Ascending aorta (tissue), 2 donors: ENCODE measurements around the gene TSPEAR. TPM values are rescaled to one million over a fixed set of nuclear protein-coding genes. Genes with fewer than 3 reads are reported as not detected.

Experiments used
- DNase-seq, 2 donors: peaks; one replicate each; pipeline ENCODE4 v3.0.0-alpha.2; 2019; ENCODE audit warnings: low spot score in 2 of 2
- H3K27ac ChIP-seq, 2 donors: fragments of 200-600 bp; sonication (generic); one replicate each; pipeline ENCODE4 v1.5.1; 2016 to 2017; ENCODE audit warnings: mild to moderate bottlenecking in 1 of 2
- H3K27me3 ChIP-seq: fragments of 200-600 bp; sonication (generic); one replicate; pipeline ENCODE4 v1.5.1; 2017
- H3K36me3 ChIP-seq, 2 donors: fragments of 200-600 bp; sonication (generic); one replicate each; pipeline ENCODE4 v1.5.1; 2016
- H3K4me1 ChIP-seq, 2 donors: fragments of 200-600 bp; sonication (generic); one replicate each; pipeline ENCODE4 v1.5.1; 2016 to 2017; ENCODE audit warnings: mild to moderate bottlenecking in 1 of 2
- H3K4me3 ChIP-seq, 2 donors: fragments of 200-600 bp; sonication (generic); one replicate each; pipeline ENCODE4 v1.5.1; 2016 to 2017; ENCODE audit warnings: mild to moderate bottlenecking in 1 of 2
- H3K9me3 ChIP-seq, 2 donors: fragments of 200-600 bp; sonication (generic); one replicate each; pipeline ENCODE4 v1.5.1; 2016
- CTCF ChIP-seq, 3 experiments: fragments of 200-600 bp in 2 of 3; fragments of 450-650 bp in 1 of 3; sonication (generic) in 2 of 3; IDR thresholded peaks; one replicate each; pipeline ENCODE4 v1.5.1; 2016 to 2019; ENCODE audit warnings: antibody characterized with exemption in 3 of 3, mild to moderate bottlenecking in 1 of 3, moderate library complexity in 1 of 3
- intact Hi-C: fragments of 100-400 bp; cut with DNase I; formaldehyde crosslinking; loops from one replicate; pipeline ENCODE4 v1.15.1; 2023
- total RNA-seq: library from RNA; depleted of rRNA; stranded (reverse); fragments of >200 nt; gene quantifications from one replicate; pipeline ENCODE4 v1.1.0, GENCODE V29; 2016

The TSPEAR gene
- total RNA-seq, 1 donor from 2014 or later, result not detected

DNA sequence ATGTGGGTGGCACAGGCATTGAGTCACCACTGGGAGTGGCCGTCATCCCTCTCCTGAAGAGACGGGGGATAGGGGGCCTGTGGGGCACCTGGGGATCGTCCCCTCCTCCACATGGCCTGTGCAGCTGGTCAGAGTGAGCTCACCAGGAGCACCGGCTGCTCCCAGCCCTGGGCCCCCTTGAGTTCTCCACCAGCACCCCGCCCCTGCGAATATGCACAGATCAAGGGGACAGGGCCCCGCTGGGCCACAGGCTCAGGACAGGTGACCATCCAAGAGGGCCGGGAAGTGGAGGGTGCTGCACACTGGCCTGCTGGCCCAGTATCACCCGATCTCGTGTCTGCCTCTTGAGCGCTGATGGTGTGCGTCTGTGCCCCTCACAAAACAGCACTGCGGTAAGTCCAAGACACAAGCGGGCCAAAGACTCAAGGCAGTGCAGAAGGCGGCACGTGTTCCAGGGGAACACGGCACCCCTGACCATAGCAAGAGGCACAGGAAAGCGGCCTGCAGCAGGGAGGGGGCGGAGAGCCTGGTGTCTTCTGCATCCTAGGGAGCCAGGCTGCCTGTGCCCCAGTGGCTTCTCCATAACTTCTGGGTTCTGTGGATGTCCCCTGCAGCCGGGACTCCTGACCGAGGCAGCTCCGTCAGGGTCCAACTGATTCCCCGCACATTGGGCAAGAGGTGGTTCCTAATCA, 18.1 kb upstream of the TSPEAR start:
- H3K4me1 ChIP-seq, result no peaks in the 10 kb centered on the region
- TF ChIP-seq CTCF (IDR thresholded peaks at IDR 0.05), result no peak
- H3K27ac ChIP-seq, result no peak overlapping the region
- intact Hi-C loops, result no loop called here
- DNase-seq, result no peak
- H3K36me3 ChIP-seq, result no peaks in the 10 kb centered on the region
- no peak overlapping the region for H3K4me3 ChIP-seq
- H3K27me3 ChIP-seq, result no peaks in the 10 kb centered on the region
- H3K9me3 ChIP-seq, result no peaks in the 10 kb centered on the region

DNA sequence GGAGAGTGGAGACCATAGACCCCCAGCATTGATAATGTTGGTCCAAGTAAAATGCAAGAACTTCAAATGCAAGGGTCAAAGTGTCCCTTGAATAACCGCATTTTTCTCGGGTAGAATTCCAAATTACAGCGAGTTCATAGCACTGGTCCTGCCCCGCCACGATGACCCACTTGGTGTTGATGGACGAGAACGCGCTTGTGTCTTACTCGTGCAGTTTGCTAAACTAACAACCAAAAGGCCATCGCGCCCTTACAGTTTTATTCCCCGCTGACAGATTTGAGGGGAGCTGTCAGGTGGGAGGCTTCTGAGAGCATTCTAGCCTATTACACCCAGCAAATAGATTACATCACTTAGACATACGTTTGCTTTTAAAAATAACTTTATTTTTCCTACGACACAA, 17.3 kb upstream of the TSPEAR start:
- Histone ChIP-seq H3K27ac (no peak overlapping the region), H3K4me1 (no peaks in the 10 kb centered on the region), H3K4me3 (no peak overlapping the region), H3K9me3 (no peaks in the 10 kb centered on the region), H3K27me3 (no peaks in the 10 kb centered on the region), H3K36me3 (no peaks in the 10 kb centered on the region)
- intact Hi-C loops, result no loop called here
- DNase-seq, result no peak
- no peak for TF ChIP-seq CTCF (IDR thresholded peaks at IDR 0.05)

DNA sequence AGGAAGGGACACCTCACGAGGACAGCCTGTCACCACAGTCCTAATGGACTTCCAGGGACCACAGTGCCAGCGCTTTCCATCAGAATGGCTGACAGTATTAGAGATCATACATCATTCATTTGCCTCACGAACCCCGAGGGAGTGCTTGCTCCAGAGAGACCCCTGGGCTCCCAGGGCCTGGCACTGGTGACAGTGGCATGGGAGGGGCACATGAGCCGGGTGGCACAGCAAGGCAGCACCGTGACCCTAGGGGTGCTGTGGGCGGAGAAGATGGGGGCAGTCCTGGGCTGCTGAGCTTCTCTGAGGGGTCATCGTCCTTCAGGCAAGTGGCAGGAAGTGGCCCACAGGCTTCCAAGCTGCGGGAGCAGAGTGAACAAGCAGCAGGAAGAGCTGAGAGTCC, 16.4 kb upstream of the TSPEAR start:
- DNase-seq, result no peak
- no peaks in the 10 kb centered on the region for H3K27me3 ChIP-seq

GRCh38 chr21:44727321-44727720, 15.9 kb upstream of the TSPEAR start:
- DNase-seq, result no peak
- Histone ChIP-seq H3K4me3 (no peak overlapping the region), H3K27ac (no peak overlapping the region), H3K36me3 (no peaks in the 10 kb centered on the region), H3K4me1 (no peaks in the 10 kb centered on the region), H3K9me3 (no peaks in the 10 kb centered on the region), H3K27me3 (no peaks in the 10 kb centered on the region)
- intact Hi-C loops, result no loop called here
- TF ChIP-seq CTCF (IDR thresholded peaks at IDR 0.05), result no peak

More for the DNA sequence above, 16.4 kb upstream of the TSPEAR start:
- Histone ChIP-seq H3K4me1 (no peaks in the 10 kb centered on the region), H3K9me3 (no peaks in the 10 kb centered on the region), H3K27ac (no peak overlapping the region), H3K4me3 (no peak overlapping the region), H3K36me3 (no peaks in the 10 kb centered on the region)
- TF ChIP-seq CTCF (IDR thresholded peaks at IDR 0.05), result no peak
- intact Hi-C loops, result no loop called here

DNA sequence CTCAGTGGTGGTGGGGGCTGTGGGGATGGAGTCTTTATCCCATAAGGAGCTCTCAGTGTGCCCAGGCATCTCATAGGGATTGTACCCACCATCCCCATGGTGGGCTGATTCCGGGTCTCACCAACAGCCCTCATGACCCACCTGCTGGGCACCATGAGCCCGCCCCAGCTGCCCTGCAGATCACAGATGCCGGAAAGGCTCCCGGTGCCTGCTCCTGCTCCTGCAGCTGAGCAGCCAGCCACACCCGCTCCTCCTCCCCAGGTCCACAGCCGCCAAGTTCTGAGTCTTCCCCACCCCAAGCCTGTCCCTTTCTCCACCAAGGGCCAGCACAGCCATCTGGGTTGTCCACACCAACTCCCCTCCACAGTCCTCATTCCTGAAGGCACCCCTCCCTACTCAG, 15.5 kb upstream of the TSPEAR start:
- no peaks in the 10 kb centered on the region for H3K4me1 ChIP-seq
- TF ChIP-seq CTCF (IDR thresholded peaks at IDR 0.05), result no peak
- no peaks in the 10 kb centered on the region for H3K9me3 ChIP-seq
- intact Hi-C loops, result no loop called here
- H3K36me3 ChIP-seq, result no peaks in the 10 kb centered on the region
- H3K27me3 ChIP-seq, result no peaks in the 10 kb centered on the region
- no peak overlapping the region for H3K4me3 ChIP-seq
- DNase-seq, result no peak
- no peak overlapping the region for H3K27ac ChIP-seq

GRCh38 chr21:44724926-44725325, 13.6 kb upstream of the TSPEAR start:
- H3K9me3 ChIP-seq, result no peaks in the 10 kb centered on the region
- no peaks in the 10 kb centered on the region for H3K36me3 ChIP-seq
- DNase-seq, result no peak
- H3K4me1 ChIP-seq, result no peaks in the 10 kb centered on the region
- no peak for TF ChIP-seq CTCF (IDR thresholded peaks at IDR 0.05)
- H3K27me3 ChIP-seq, result no peaks in the 10 kb centered on the region
- intact Hi-C loops, result no loop called here
- H3K27ac ChIP-seq, result no peak overlapping the region
- no peak overlapping the region for H3K4me3 ChIP-seq
